HG03175 (cell line): Measurements from ENCODE around the gene TSHZ2.

Experiments used
- ATAC-seq: cut with Tn5 transposase; IDR thresholded peaks from one replicate; pipeline ENCODE4 v1.9.1; 2021; ENCODE audit warnings: mild to moderate bottlenecking, moderate library complexity; ENCODE audit not compliant: unreplicated experiment

Gene TSHZ2

GRCh38 chr20:53186635-53187034, 214.5 kb downstream of the TSHZ2 start:
- ATAC-seq, result no peak

GRCh38 chr20:53187392-53188068, 215.4 kb downstream of the TSHZ2 start:
- ATAC-seq, result no peak

GRCh38 chr20:53190225-53190624, 218.1 kb downstream of the TSHZ2 start:
- ATAC-seq, result no peak

DNA sequence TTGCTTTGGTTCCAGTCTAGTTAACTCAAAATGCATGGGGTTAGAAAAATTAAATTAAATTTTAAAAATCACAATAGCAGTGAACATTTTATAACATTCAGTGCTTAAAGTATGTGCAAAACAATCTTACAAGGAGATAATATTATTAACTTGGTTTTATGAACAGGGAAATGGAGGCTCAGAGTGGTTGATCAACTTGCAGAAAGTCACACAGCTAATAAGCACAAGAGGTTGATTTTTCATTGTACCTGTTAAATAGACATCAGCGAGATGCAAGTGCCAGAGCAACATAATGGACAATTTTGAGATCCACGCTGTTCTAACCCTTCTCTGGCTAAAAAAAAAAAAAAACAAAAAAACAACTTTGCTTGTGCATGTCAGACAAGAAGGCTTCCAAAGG, 219.8 kb downstream of the TSHZ2 start:
- no peak for ATAC-seq

GRCh38 chr20:53194306-53195290, 222.4 kb downstream of the TSHZ2 start:
- no peak for ATAC-seq

- no peak for ATAC-seq
Measured at GRCh38 chr20:53195876-53196610, 223.9 kb downstream of the TSHZ2 start.

- no peak for ATAC-seq
Measured at GRCh38 chr20:53201588-53201987, 229.4 kb downstream of the TSHZ2 start.

- no peak for ATAC-seq
Measured at GRCh38 chr20:53202777-53203176, 230.6 kb downstream of the TSHZ2 start.

GRCh38 chr20:53205046-53205445, 232.9 kb downstream of the TSHZ2 start:
- no peak for ATAC-seq

GRCh38 chr20:53208110-53208832, 236.1 kb downstream of the TSHZ2 start:
- ATAC-seq, result no peak

- ATAC-seq, result no peak
Measured at GRCh38 chr20:53210041-53210440, 237.9 kb downstream of the TSHZ2 start.

GRCh38 chr20:53210931-53211330, 238.8 kb downstream of the TSHZ2 start:
- no peak for ATAC-seq

- ATAC-seq, result no peak
Measured at GRCh38 chr20:53212018-53212417, 239.9 kb downstream of the TSHZ2 start.

DNA sequence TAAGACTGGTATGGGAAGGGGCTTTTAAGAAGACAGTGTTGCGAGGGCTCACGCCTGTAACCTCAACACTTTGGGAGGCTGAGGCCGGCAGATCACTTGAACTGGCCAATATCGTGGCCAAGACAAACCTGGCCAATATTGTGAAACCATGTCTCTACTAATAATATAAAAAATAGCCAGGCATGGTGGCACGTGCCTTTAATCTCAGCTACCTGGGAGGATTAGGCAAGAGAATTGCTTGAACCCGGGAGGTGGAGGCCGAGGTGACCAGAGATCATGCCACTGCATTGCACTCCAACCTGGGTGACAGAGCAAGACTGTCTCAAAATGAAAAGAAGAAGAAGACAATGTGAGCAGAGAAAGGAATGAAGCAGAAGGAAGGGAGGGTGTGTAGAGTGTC, 242.2 kb downstream of the TSHZ2 start:
- no peak for ATAC-seq

DNA sequence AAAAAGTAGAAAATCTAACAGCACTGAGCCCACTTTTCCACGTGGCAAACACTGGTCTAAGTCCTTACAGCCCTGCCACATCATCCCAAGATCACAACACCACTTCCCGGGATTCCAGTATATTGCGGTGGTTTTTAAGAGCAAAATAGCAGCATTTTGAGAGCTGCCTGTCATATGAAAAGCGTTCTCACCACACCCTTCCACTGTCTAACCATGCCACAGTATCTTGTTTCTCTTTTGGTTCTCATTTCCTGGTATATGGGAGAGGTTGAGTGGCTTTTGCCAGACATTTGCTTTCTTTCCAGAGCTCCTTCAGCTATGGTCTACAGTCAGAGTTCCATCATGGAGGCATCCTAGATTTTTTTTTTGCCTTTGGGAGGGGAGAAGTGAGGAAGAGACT, 243.0 kb downstream of the TSHZ2 start:
- ATAC-seq, result no peak

DNA sequence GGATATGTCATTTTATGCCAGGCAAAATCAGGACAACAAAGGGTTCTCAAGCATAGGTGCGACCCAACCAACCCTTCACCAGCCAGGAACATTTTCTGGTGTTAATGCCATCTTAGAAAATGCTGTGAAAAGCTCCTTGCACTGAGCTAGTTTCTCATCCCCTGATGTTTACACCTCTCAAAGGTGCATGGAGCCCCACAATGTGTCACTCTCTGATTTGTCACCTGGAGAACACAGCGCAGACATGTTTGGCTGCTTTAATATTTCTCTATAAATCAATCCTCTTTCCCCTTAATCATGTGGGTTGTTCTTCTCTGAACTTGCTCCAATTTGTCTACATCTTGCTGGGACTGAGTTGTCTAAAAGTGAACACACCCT, 244.3 kb downstream of the TSHZ2 start:
- ATAC-seq, result no peak

DNA sequence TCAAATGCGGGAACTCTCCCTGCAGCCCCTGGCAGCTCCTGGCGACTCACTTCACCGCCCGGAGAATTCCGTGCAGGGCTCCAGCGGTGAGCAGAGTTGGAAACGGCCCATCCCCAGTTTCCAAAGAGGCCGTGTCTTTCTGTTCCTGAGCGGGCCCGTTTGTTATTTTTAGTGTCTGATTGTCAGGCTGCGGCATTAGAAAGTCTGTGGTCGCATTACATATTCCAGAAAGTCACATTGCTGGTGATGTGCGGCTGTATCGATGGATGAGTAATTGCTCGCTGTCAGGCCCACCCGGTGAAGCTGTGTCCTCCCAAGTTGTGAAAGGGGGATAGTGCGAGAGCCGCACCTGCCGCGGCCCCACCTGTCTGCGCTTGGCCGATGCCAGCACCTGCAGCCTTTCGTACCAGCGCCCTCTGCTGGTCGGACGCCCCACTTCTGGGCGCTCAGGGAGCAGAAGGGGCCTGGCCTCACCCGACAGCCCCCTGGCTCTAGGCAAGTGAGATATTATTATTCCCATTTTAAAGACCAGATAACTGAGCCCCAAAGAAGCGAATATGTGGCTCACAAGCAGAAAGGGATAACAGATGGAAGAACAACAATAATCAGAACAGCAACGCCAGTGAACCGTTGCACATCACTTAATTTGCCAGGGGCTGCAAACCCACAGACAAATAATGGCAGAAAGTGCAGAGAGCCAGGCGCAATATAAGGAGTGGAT, 244.9 kb downstream of the TSHZ2 start:
- ATAC-seq, result peak; percentile 82

GRCh38 chr20:53220482-53221307, 248.5 kb downstream of the TSHZ2 start:
- ATAC-seq, result no peak

DNA sequence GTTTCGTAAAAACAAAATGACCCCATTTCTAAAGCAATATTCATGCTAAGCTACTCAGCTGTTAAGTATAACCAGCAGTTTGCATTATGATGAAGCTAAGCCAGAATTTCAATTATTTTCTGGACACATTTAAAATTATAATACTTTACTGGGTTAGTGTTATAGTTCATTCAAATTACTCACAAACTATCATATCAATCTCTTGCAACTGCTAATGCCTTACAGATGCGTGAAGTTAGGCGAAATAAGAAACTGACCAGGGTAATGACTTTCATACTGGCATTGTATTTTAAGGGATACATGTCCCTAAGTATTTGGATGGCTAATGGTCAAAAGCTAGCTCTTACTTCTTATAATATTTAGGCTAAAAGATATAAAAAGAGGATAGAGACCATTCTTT, 249.6 kb downstream of the TSHZ2 start:
- ATAC-seq, result no peak
